ENCODE results near the gene PIGW.

The PIGW gene

DNA sequence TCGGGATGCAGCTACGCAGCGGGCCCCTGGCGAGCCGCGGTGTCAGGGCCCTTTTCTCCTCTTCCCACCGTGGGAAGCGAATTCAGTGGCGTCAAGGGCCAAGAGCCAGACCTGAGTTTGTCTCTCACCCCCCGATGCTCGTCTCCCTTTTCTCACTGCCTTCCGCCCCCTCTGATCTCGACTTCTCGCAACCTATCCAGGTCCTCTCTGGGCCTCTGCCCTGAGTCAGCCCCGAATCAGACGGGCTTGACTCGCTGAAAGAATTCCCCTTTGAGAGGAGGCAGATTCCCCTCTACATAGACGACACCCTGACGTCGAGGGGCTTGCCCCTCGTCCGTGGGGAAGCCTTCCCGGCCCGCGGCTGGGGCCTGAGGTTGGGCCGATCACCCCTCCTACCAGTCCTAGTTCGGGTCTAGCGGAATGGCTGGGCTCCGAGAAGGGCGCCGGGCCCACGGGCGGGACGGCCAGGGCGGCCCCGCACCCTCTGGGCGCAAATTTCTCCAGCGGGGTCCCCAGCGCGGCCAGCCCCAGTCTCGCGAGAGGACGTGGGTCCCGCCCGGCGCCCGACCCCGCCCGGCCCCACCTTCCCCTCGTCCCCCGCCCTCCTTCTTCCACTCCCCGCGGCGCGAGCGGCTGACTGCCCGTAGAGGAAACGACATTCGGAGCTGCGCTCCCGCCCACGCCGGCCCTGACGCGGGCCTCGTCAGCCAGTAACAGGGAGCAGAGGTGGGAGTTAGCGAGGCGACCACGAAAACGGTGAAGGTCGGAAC, 9.7 kb downstream of the PIGW start, which contains the start of gene GGNBP2:
GGNBP2 (plus strand) TSS at position 613 of the 770 bp plus-strand sequence. CDS start 806 bp downstream, outside the sequence.
- TF ChIP-seq FOXP2 (optimal IDR thresholded peaks at IDR 0.05; ENCODE audit: borderline replicate concordance, extremely low read depth, extremely low read length, insufficient read depth) (no peak), TAF1 (IDR thresholded peaks at IDR 0.05; ENCODE audit: borderline replicate concordance, insufficient read depth, low read length) (peak; percentile 72), SIN3A (IDR thresholded peaks at IDR 0.05; ENCODE audit: borderline replicate concordance, insufficient read depth, low read length) (peak; percentile 38; the same call in 1 of the 2 replicates), POLR2AphosphoS5 (IDR thresholded peaks at IDR 0.05; ENCODE audit: low read depth, low read length) (peak; percentile 84)
- TF ChIP-seq, protein P1, sequence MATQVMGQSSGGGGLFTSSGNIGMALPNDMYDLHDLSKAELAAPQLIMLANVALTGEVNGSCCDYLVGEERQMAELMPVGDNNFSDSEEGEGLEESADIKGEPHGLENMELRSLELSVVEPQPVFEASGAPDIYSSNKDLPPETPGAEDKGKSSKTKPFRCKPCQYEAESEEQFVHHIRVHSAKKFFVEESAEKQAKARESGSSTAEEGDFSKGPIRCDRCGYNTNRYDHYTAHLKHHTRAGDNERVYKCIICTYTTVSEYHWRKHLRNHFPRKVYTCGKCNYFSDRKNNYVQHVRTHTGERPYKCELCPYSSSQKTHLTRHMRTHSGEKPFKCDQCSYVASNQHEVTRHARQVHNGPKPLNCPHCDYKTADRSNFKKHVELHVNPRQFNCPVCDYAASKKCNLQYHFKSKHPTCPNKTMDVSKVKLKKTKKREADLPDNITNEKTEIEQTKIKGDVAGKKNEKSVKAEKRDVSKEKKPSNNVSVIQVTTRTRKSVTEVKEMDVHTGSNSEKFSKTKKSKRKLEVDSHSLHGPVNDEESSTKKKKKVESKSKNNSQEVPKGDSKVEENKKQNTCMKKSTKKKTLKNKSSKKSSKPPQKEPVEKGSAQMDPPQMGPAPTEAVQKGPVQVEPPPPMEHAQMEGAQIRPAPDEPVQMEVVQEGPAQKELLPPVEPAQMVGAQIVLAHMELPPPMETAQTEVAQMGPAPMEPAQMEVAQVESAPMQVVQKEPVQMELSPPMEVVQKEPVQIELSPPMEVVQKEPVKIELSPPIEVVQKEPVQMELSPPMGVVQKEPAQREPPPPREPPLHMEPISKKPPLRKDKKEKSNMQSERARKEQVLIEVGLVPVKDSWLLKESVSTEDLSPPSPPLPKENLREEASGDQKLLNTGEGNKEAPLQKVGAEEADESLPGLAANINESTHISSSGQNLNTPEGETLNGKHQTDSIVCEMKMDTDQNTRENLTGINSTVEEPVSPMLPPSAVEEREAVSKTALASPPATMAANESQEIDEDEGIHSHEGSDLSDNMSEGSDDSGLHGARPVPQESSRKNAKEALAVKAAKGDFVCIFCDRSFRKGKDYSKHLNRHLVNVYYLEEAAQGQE (IDR thresholded peaks at IDR 0.05; ENCODE audit: insufficient read depth in 1 of 2, low read depth in 2 of 2, low read length in 2 of 2) = no peak

DNA sequence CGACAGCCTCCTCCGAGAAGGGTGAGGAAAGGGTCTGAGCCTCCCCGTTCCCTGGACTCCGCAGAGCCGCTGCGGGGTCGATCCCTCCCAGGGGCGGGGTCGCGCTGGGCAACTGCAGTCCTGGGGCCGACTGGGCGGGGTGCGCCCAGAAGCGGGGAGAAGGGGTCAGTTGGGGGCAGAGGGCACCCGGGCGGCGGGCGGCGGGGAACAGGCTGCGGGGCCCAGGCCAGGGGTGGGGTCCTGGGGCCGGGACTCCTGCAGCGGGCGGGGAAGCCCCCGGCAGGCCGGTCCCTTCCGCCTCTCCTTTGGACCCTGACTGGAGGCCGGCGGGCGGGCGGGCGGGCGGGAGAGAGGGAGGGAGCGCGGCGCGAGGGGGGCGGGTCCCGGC, 10.3 kb downstream of the PIGW start:
- TF ChIP-seq POLR2AphosphoS5 (IDR thresholded peaks at IDR 0.05; ENCODE audit: low read depth, low read length) = no peak; the same call in 1 of the 2 replicates
- TF ChIP-seq, protein P1 (IDR thresholded peaks at IDR 0.05; ENCODE audit: insufficient read depth in 1 of 2, low read depth in 2 of 2, low read length in 2 of 2) = no peak
- TF ChIP-seq SIN3A (IDR thresholded peaks at IDR 0.05; ENCODE audit: borderline replicate concordance, insufficient read depth, low read length) = no peak
- no peak; the same call in 1 of the 2 replicates for TF ChIP-seq TAF1 (IDR thresholded peaks at IDR 0.05; ENCODE audit: borderline replicate concordance, insufficient read depth, low read length)
- no peak for TF ChIP-seq FOXP2 (optimal IDR thresholded peaks at IDR 0.05; ENCODE audit: borderline replicate concordance, extremely low read depth, extremely low read length, insufficient read depth)

GRCh38 chr17:36545465-36546417, 11.0 kb downstream of the PIGW start:
- peak; percentile 46; the same call in 1 of the 2 replicates for TF ChIP-seq SIN3A (IDR thresholded peaks at IDR 0.05; ENCODE audit: borderline replicate concordance, insufficient read depth, low read length)
- peak; percentile 59 for TF ChIP-seq POLR2AphosphoS5 (IDR thresholded peaks at IDR 0.05; ENCODE audit: low read depth, low read length)
- TF ChIP-seq FOXP2 (optimal IDR thresholded peaks at IDR 0.05; ENCODE audit: borderline replicate concordance, extremely low read depth, extremely low read length, insufficient read depth) = peak; percentile 96
- TF ChIP-seq TAF1 (IDR thresholded peaks at IDR 0.05; ENCODE audit: borderline replicate concordance, insufficient read depth, low read length) = peak; percentile 68; the same call in 1 of the 2 replicates
- TF ChIP-seq, protein P1 (IDR thresholded peaks at IDR 0.05; ENCODE audit: insufficient read depth in 1 of 2, low read depth in 2 of 2, low read length in 2 of 2) = no peak

GRCh38 chr17:36546418-36547093, 11.8 kb downstream of the PIGW start:
- TF ChIP-seq SIN3A (IDR thresholded peaks at IDR 0.05; ENCODE audit: borderline replicate concordance, insufficient read depth, low read length) (no peak), FOXP2 (optimal IDR thresholded peaks at IDR 0.05; ENCODE audit: borderline replicate concordance, extremely low read depth, extremely low read length, insufficient read depth) (no peak)

DNA sequence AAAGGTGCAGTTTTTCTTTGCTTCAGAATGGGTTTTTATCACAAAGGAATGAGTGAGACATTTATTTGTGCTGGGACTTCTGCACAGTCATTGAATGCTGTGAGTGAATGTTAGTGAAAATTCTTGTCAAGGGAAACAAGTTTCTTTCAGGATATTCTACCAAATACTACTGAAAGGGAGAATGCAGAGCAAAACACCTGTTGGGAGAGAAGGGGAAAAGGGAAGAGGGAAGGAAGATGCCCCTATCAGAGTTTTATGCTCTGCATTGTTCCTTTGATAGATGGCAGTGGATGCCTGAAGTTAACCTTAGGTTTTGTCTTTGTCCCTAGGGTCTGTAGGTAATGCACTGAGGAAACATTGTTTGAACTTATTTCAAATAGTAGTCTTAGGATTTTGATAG, 13.0 kb downstream of the PIGW start:
- TF ChIP-seq TAF1 (IDR thresholded peaks at IDR 0.05; ENCODE audit: borderline replicate concordance, insufficient read depth, low read length) = no peak
- TF ChIP-seq FOXP2 (optimal IDR thresholded peaks at IDR 0.05; ENCODE audit: borderline replicate concordance, extremely low read depth, extremely low read length, insufficient read depth) = no peak
